ENCODE data around the gene PLB1. TPM values are rescaled to one million over a fixed set of nuclear protein-coding genes. Genes with fewer than 3 reads are reported as not detected.
"Not testable (repeated sequence)": the region's sequence is repeated elsewhere in the genome, so short reads cannot be mapped to it uniquely, and the experiment has no call there.

The PLB1 gene
- polyA plus RNA-seq, 1 experiment: 1.4 TPM

GRCh38 chr2:28547906-28548600, 52.2 kb downstream of the PLB1 start:
- H3K27me3 ChIP-seq (ENCODE audit: control insufficient read depth, insufficient read depth, low read length): peaks cover 7% of the 10 kb centered on the region
- POLR2A ChIA-PET: no interaction called here
- H3K9me3 ChIP-seq (ENCODE audit: control insufficient read depth, insufficient read depth, low read length): no peaks in the 10 kb centered on the region
- DNase-seq (ENCODE audit: low read depth, low spot score): no peak
- no peak overlapping the region for H3K4me3 ChIP-seq (ENCODE audit: low read depth, low read length)
- CTCF ChIA-PET: interaction anchor here (1.9 kb wide), 1 partner anchor 19 kb away, joined by 9 read pairs; no protein-coding TSS in a partner anchor
- H3K27ac ChIP-seq (ENCODE audit: low read depth, low read length): no peak overlapping the region
- TF ChIP-seq, protein P1, sequence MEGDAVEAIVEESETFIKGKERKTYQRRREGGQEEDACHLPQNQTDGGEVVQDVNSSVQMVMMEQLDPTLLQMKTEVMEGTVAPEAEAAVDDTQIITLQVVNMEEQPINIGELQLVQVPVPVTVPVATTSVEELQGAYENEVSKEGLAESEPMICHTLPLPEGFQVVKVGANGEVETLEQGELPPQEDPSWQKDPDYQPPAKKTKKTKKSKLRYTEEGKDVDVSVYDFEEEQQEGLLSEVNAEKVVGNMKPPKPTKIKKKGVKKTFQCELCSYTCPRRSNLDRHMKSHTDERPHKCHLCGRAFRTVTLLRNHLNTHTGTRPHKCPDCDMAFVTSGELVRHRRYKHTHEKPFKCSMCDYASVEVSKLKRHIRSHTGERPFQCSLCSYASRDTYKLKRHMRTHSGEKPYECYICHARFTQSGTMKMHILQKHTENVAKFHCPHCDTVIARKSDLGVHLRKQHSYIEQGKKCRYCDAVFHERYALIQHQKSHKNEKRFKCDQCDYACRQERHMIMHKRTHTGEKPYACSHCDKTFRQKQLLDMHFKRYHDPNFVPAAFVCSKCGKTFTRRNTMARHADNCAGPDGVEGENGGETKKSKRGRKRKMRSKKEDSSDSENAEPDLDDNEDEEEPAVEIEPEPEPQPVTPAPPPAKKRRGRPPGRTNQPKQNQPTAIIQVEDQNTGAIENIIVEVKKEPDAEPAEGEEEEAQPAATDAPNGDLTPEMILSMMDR (IDR thresholded peaks at IDR 0.05; ENCODE audit: low read depth, low read length): no peak

DNA sequence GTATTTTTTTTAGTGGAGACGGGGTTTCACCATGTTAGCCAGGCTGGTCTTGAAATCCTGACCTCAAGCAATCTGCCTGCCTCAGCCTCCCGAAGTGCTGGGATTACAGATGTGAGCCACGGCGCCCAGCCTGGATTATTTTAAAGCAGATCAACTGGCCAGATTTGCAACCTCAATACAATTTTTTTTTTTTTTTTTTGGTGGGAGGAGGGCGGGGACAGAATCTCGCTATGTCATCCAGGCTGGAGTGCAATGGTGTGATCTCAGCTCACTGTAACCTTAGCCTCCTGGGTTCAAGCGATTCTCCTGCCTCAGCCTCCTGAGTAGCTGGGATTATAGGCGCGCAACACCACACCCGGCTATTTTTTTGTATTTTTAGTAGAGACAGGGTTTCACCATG, 54.5 kb downstream of the PLB1 start:
- POLR2A ChIA-PET: not testable (repeated sequence)
- CTCF ChIA-PET: interaction anchor here (0.6 kb wide), 1 partner anchor 60 kb away, joined by 4 read pairs; no protein-coding TSS in a partner anchor

DNA sequence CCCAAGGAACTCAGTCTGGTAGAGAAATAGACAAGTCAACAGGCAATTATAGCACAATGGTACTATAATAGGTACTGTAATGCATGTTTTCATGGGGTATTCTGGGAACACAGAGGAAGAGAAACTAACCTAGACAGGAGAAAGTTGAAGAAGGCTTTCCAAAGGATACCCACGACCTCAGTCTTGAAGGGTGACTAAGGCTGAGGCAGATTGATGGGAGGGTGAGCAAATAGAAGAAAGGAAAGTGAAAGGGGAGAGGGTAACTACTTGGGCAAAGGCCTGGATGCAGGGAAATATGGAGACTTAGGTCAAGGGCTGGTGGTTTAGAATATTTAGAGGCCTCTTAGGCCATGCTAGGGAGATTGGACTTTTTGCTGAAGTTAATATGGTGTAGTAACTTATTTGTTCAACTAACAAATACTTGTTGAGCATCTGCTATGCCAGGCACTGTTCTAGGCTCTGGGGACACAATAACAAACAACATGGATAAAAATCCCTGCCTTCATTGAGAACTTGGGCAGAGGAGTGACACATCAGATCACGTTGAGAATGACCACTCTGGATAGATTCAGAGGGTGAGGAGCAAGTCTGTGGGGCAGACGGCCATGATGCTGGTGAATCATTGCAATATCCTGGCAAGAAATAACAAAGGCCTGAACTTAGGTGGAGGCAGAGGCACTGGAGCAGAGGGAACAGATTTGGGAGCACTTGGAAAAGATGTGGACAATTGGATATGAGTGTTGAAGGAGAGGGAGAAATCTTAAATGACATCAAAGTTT, 56.4 kb downstream of the PLB1 start:
- H3K4me3 ChIP-seq (ENCODE audit: low read depth, low read length): no peak overlapping the region
- DNase-seq (ENCODE audit: low read depth, low spot score): no peak
- H3K27ac ChIP-seq (ENCODE audit: low read depth, low read length): no peak overlapping the region
- TF ChIP-seq, protein P1 (IDR thresholded peaks at IDR 0.05; ENCODE audit: low read depth, low read length): no peak
- CTCF ChIA-PET: no interaction called here
- POLR2A ChIA-PET: no interaction called here
- no peaks in the 10 kb centered on the region for H3K9me3 ChIP-seq (ENCODE audit: control insufficient read depth, insufficient read depth, low read length)
- peaks cover 2% of the 10 kb centered on the region for H3K27me3 ChIP-seq (ENCODE audit: control insufficient read depth, insufficient read depth, low read length)

More for the DNA sequence above, 54.5 kb downstream of the PLB1 start:
- DNase-seq (ENCODE audit: low read depth, low spot score); H3K4me3 ChIP-seq (ENCODE audit: low read depth, low read length); H3K27ac ChIP-seq (ENCODE audit: low read depth, low read length); H3K27me3 ChIP-seq (ENCODE audit: control insufficient read depth, insufficient read depth, low read length); H3K9me3 ChIP-seq (ENCODE audit: control insufficient read depth, insufficient read depth, low read length): not testable (repeated sequence)

GRCh38 chr2:28556303-28556702, 60.4 kb downstream of the PLB1 start:
- POLR2A ChIA-PET: no interaction called here
- no peak for DNase-seq (ENCODE audit: low read depth, low spot score)
- TF ChIP-seq, protein P1 (IDR thresholded peaks at IDR 0.05; ENCODE audit: low read depth, low read length): no peak
- no peak overlapping the region for H3K27ac ChIP-seq (ENCODE audit: low read depth, low read length)
- H3K27me3 ChIP-seq (ENCODE audit: control insufficient read depth, insufficient read depth, low read length): no peaks in the 10 kb centered on the region
- no peak overlapping the region for H3K4me3 ChIP-seq (ENCODE audit: low read depth, low read length)
- H3K9me3 ChIP-seq (ENCODE audit: control insufficient read depth, insufficient read depth, low read length): no peaks in the 10 kb centered on the region
- CTCF ChIA-PET: interaction anchor here (0.8 to 2.5 kb wide), 5 partner anchors 10 to 853 kb away, joined by 3 to 6 read pairs (median 5); no protein-coding TSS in a partner anchor

DNA sequence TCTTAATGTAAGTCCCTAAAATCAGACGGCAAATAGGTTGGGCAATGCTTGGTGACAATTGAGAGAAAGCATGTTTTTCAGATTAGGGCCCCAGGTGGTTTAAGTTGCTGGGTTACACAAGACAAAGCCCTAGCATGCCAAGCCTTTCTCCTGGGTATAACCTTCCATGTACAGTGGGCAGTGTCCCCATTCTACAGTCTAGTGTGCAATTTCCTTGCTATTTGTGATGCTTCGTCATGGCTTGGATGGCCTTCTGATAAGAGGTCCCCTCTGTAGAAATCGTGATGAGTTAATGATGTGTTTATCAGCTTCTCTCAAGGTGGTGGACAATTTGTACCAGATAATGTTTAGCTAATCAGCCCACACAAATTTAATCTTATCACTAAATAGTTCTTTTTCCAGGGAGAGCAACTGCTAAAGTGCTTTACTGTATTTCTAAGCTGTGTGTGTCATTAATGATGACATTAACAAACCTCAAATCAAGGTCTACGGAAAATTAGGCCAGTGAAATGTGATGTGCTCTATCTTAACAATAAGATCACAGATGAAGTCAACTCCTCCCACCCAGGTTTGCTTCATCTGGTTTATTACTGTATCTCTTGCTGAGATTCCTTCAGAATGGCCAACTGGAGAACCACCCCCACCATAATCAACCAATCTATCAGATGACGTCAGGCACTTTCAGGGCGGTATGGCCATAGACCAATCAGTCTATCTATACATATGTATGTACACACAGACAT, 61.7 kb downstream of the PLB1 start:
- Histone ChIP-seq H3K9me3 (ENCODE audit: control insufficient read depth, insufficient read depth, low read length) (no peaks in the 10 kb centered on the region), H3K27ac (ENCODE audit: low read depth, low read length) (no peak overlapping the region), H3K4me3 (ENCODE audit: low read depth, low read length) (no peak overlapping the region), H3K27me3 (ENCODE audit: control insufficient read depth, insufficient read depth, low read length) (no peaks in the 10 kb centered on the region)
- CTCF ChIA-PET: interaction anchor here (1.3 to 2.5 kb wide), 3 partner anchors 9 to 37 kb away, joined by 5 to 8 read pairs (median 6); no protein-coding TSS in a partner anchor
- DNase-seq (ENCODE audit: low read depth, low spot score): no peak
- POLR2A ChIA-PET: interaction anchor here (1.0 kb wide), 1 partner anchor 194 kb away, joined by 6 read pairs; the partner anchor contains the start of gene PPP1CB
- TF ChIP-seq, protein P1 (IDR thresholded peaks at IDR 0.05; ENCODE audit: low read depth, low read length): no peak
